Measurements from ENCODE around the gene ZFHX3. TPM values are rescaled to one million over a fixed set of nuclear protein-coding genes. Genes with fewer than 3 reads are reported as not detected.

Gene ZFHX3
- total RNA-seq, 1 experiment from 2014 or later, result 1.5 TPM

GRCh38 chr16:72794986-72795385, 252.9 kb downstream of the ZFHX3 start:
- H2BK15ac ChIP-seq (ENCODE audit: low read depth, low read length), result no peak overlapping the region
- no peaks in the 10 kb centered on the region for H4K20me1 ChIP-seq (ENCODE audit: control insufficient read depth, insufficient read depth, insufficient read length)
- Mint-ChIP-seq H3K27ac (no peak overlapping the region), H3K4me1 (no peaks in the 10 kb centered on the region), H3K9me3 (no peaks in the 10 kb centered on the region), H3K36me3 (ENCODE audit: insufficient read depth in 1 of 3, low read depth in 3 of 3) (peaks cover 0 to 6% (median 3%) of the 10 kb centered on the region in 3 experiments; a peak in 1 of 7 replicates), H3K27me3 (ENCODE audit: low read depth) (no peaks in the 10 kb centered on the region), H3K4me3 (no peak overlapping the region)
- H4K8ac ChIP-seq (replicated peaks; ENCODE audit: insufficient read length, low read depth, low read length), result no peak overlapping the region
- H3K9me3 ChIP-seq (ENCODE audit: control insufficient read depth, low read depth, low read length), result no peaks in the 10 kb centered on the region
- H2BK5ac ChIP-seq (ENCODE audit: insufficient read length, low read length), result no peak overlapping the region
- H3K9ac ChIP-seq (ENCODE audit: extremely low read depth, insufficient read length, low read length), result no peak overlapping the region
- H4K91ac ChIP-seq (ENCODE audit: insufficient read length, low read depth, low read length), result no peak overlapping the region
- no peaks in the 10 kb centered on the region for H3K79me1 ChIP-seq (ENCODE audit: insufficient read depth, low read depth, low read length, poor library complexity, severe bottlenecking)
- H3T11ph ChIP-seq (ENCODE audit: low read length), result no peak overlapping the region
- H2BK20ac ChIP-seq (ENCODE audit: low read depth, low read length, poor library complexity, severe bottlenecking), result no peak overlapping the region
- no peak overlapping the region for H3K4me2 ChIP-seq (ENCODE audit: insufficient read depth, insufficient read length, low read length)
- no peaks in the 10 kb centered on the region for H3K23me2 ChIP-seq (ENCODE audit: insufficient read length, low read depth, low read length, poor library complexity, severe bottlenecking)
- H3K27ac ChIP-seq (ENCODE audit: insufficient read length, low read depth, low read length), result no peak overlapping the region
- H2AK5ac ChIP-seq (ENCODE audit: insufficient read length, low read length), result no peak overlapping the region
- H2AFZ ChIP-seq (ENCODE audit: low read length), result no peak overlapping the region
- H3K79me2 ChIP-seq (ENCODE audit: insufficient read depth, low read length), result no peaks in the 10 kb centered on the region
- H2BK120ac ChIP-seq (ENCODE audit: low read depth, low read length, poor library complexity, severe bottlenecking), result no peak overlapping the region
- no peak overlapping the region for H3K4ac ChIP-seq (ENCODE audit: low read depth, low read length)
- H3K56ac ChIP-seq (ENCODE audit: insufficient read length, low read depth, low read length), result no peak overlapping the region
- no peak overlapping the region for H3K18ac ChIP-seq (ENCODE audit: insufficient read length, low read depth, low read length)
- H3K4me1 ChIP-seq (ENCODE audit: insufficient read depth, low read length), result no peaks in the 10 kb centered on the region
- no peak overlapping the region for H3K14ac ChIP-seq (ENCODE audit: insufficient read depth, low read length)
- H2BK12ac ChIP-seq (ENCODE audit: insufficient read length, low read depth, low read length), result no peak overlapping the region
- H3K27me3 ChIP-seq (ENCODE audit: insufficient read depth, low read length), result no peaks in the 10 kb centered on the region
- TF ChIP-seq CTCF (conservative IDR thresholded peaks at IDR 0.05), result no peak
- no CpG with 5 or more reads among the region's 9 CpGs for WGBS (ENCODE audit: extremely low coverage, insufficient read length, low lambda C conversion rate)
- no peak for DNase-seq
- H3K23ac ChIP-seq (ENCODE audit: insufficient read length, low read depth, low read length), result no peak overlapping the region
- no peak overlapping the region for H4K5ac ChIP-seq (ENCODE audit: insufficient read length, low read depth, low read length)

Data from H9 (cell line).